Astrocyte (in vitro differentiated cells and primary cell): ENCODE measurements around the gene HEY2. TPM values are rescaled to one million over a fixed set of nuclear protein-coding genes. Genes with fewer than 3 reads are reported as not detected.
"Not testable (repeated sequence)": the region's sequence is repeated elsewhere in the genome, so short reads cannot be mapped to it uniquely, and the experiment has no call there.

Experiments used
- DNase-seq: peaks from one replicate; pipeline ENCODE4 v3.0.0-alpha.2; 2010; ENCODE audit warnings: low read depth
- FAIRE-seq: peaks from 2 replicates; lab custom pipeline; 2011; peaks lifted over from hg19 to GRCh38; lab: Jason Lieb, UNC
- H2AFZ ChIP-seq: 2 replicates; pipeline ENCODE4 v1.6.0; 2012; ENCODE audit warnings: low read depth, low read length, inconsistent platforms
- H3K27ac ChIP-seq: 2 replicates; pipeline ENCODE4 v1.5.1; 2011; ENCODE audit warnings: low read depth, low read length, inconsistent platforms
- H3K27me3 ChIP-seq: 2 replicates; pipeline ENCODE4 v1.6.0; 2011; ENCODE audit warnings: low read length, inconsistent platforms; ENCODE audit not compliant: insufficient read depth
- H3K36me3 ChIP-seq: 2 replicates; pipeline ENCODE4 v1.5.1; 2011; ENCODE audit warnings: low read length, inconsistent platforms; ENCODE audit not compliant: insufficient read depth
- H3K4me1 ChIP-seq: 2 replicates; pipeline ENCODE4 v1.5.1; 2011; ENCODE audit warnings: low read length, inconsistent platforms; ENCODE audit not compliant: insufficient read depth
- H3K4me2 ChIP-seq: 2 replicates; pipeline ENCODE4 v1.6.0; 2012; ENCODE audit warnings: low read length, inconsistent platforms
- H3K4me3 ChIP-seq: 2 replicates; pipeline ENCODE4 v1.5.1; 2011; ENCODE audit warnings: low read depth, mild to moderate bottlenecking, low read length, inconsistent platforms; ENCODE audit not compliant: insufficient read depth
- H3K79me2 ChIP-seq: 2 replicates; pipeline ENCODE4 v1.6.0; 2012; ENCODE audit warnings: mild to moderate bottlenecking, low read length, inconsistent platforms; ENCODE audit not compliant: insufficient read depth
- H3K9ac ChIP-seq: 2 replicates; pipeline ENCODE4 v1.6.0; 2012; ENCODE audit warnings: mild to moderate bottlenecking, low read length, inconsistent platforms
- H3K9me3 ChIP-seq: 2 replicates; pipeline ENCODE4 v1.5.1; 2012; ENCODE audit warnings: low read depth, mild to moderate bottlenecking, low read length, inconsistent platforms; ENCODE audit not compliant: insufficient read depth
- H4K20me1 ChIP-seq: 2 replicates; pipeline ENCODE4 v1.6.0; 2012; ENCODE audit warnings: low read length, inconsistent platforms; ENCODE audit not compliant: insufficient read depth
- H3K27ac Mint-ChIP-seq: one replicate; pipeline ENCODE4 v1.8.0; 2021; ENCODE audit warnings: mild to moderate bottlenecking, mixed read lengths; ENCODE audit not compliant: unreplicated experiment
- H3K27me3 Mint-ChIP-seq: one replicate; pipeline ENCODE4 v1.8.0; 2021; ENCODE audit warnings: low read depth, mixed read lengths; ENCODE audit not compliant: unreplicated experiment
- H3K36me3 Mint-ChIP-seq: one replicate; pipeline ENCODE4 v1.8.0; 2021; ENCODE audit warnings: low read depth, mixed read lengths; ENCODE audit not compliant: unreplicated experiment
- H3K4me1 Mint-ChIP-seq: one replicate; pipeline ENCODE4 v1.8.0; 2021; ENCODE audit warnings: low read depth, mixed read lengths; ENCODE audit not compliant: unreplicated experiment
- H3K4me3 Mint-ChIP-seq: one replicate; pipeline ENCODE4 v1.8.0; 2021; ENCODE audit warnings: mild to moderate bottlenecking, moderate library complexity, mixed read lengths; ENCODE audit not compliant: unreplicated experiment
- H3K9me3 Mint-ChIP-seq: one replicate; pipeline ENCODE4 v1.8.0; 2021; ENCODE audit warnings: mild to moderate bottlenecking, mixed read lengths; ENCODE audit not compliant: unreplicated experiment
- CTCF ChIP-seq: IDR thresholded peaks from 2 replicates; pipeline ENCODE4 v1.5.1; 2011; ENCODE audit warnings: low read depth, mild to moderate bottlenecking, inconsistent platforms, low read length, moderate library complexity; ENCODE audit not compliant: insufficient read depth
- EZH2 ChIP-seq: IDR thresholded peaks from 2 replicates; pipeline ENCODE4 v1.6.1; 2012; ENCODE audit warnings: mild to moderate bottlenecking, low read length, inconsistent platforms; ENCODE audit not compliant: insufficient read depth
- total RNA-seq: library from RNA; stranded (reverse); gene quantifications from 2 replicates; pipeline ENCODE4 v1.2.1, GENCODE V29; 2021

The HEY2 gene
- total RNA-seq, 1 donor from 2014 or later = 1.0 TPM

- H3K79me2 ChIP-seq = peaks cover 14% of the 10 kb centered on the region
- H3K9me3 Mint-ChIP-seq = no peaks in the 10 kb centered on the region
- H3K27me3 ChIP-seq = no peaks in the 10 kb centered on the region
- TF ChIP-seq EZH2 (no peak), CTCF (no peak)
- no peaks in the 10 kb centered on the region for H3K36me3 ChIP-seq
- H3K27me3 Mint-ChIP-seq = no peaks in the 10 kb centered on the region
- H3K4me2 ChIP-seq = no peak overlapping the region
- H4K20me1 ChIP-seq = peaks cover 3% of the 10 kb centered on the region
- H2AFZ ChIP-seq = no peak overlapping the region
- no peak for FAIRE-seq
- no peak overlapping the region for H3K27ac ChIP-seq
- no peak for DNase-seq
- H3K4me3 ChIP-seq = no peak overlapping the region
- peaks cover 3% of the 10 kb centered on the region for H3K36me3 Mint-ChIP-seq
- no peak overlapping the region for H3K27ac Mint-ChIP-seq
- peaks cover 14% of the 10 kb centered on the region for H3K4me1 ChIP-seq
- H3K4me1 Mint-ChIP-seq = peaks cover 26% of the 10 kb centered on the region
- no peak overlapping the region for H3K4me3 Mint-ChIP-seq
- H3K9ac ChIP-seq = no peak overlapping the region
- no peaks in the 10 kb centered on the region for H3K9me3 ChIP-seq
These were observed 54.8 kb downstream of the HEY2 start for GRCh38 chr6:125804264-125804663.

GRCh38 chr6:125804866-125805425 lies 55.5 kb downstream of the HEY2 start:
- H3K79me2 ChIP-seq = peaks cover 17% of the 10 kb centered on the region
- H3K4me1 ChIP-seq = peaks cover 14% of the 10 kb centered on the region
- FAIRE-seq, H3K27ac Mint-ChIP-seq, H3K4me2 ChIP-seq, H3K4me3 ChIP-seq, H3K27me3 Mint-ChIP-seq, H3K27me3 ChIP-seq, H3K27ac ChIP-seq, H3K9me3 ChIP-seq, H3K4me3 Mint-ChIP-seq, H3K9ac ChIP-seq, H3K36me3 Mint-ChIP-seq, DNase-seq, H2AFZ ChIP-seq, H4K20me1 ChIP-seq, H3K36me3 ChIP-seq, H3K9me3 Mint-ChIP-seq: not testable (repeated sequence)
- peaks cover 22% of the 10 kb centered on the region for H3K4me1 Mint-ChIP-seq

GRCh38 chr6:125806813-125807212 lies 57.4 kb downstream of the HEY2 start:
- no peaks in the 10 kb centered on the region for H3K36me3 ChIP-seq
- H3K4me1 Mint-ChIP-seq = peaks cover 23% of the 10 kb centered on the region
- no peak overlapping the region for H3K4me3 ChIP-seq
- no peaks in the 10 kb centered on the region for H3K27me3 Mint-ChIP-seq
- H3K4me1 ChIP-seq = peaks cover 17% of the 10 kb centered on the region
- H3K36me3 Mint-ChIP-seq = peaks cover 3% of the 10 kb centered on the region
- DNase-seq (no peak), FAIRE-seq (no peak)
- no peak for TF ChIP-seq EZH2
- TF ChIP-seq CTCF = no peak
- peaks cover 20% of the 10 kb centered on the region for H3K79me2 ChIP-seq
- H3K9me3 Mint-ChIP-seq = no peaks in the 10 kb centered on the region
- H4K20me1 ChIP-seq = peaks cover 3% of the 10 kb centered on the region
- no peak overlapping the region for H3K27ac ChIP-seq
- no peaks in the 10 kb centered on the region for H3K27me3 ChIP-seq
- no peak overlapping the region for H3K9ac ChIP-seq
- H3K4me2 ChIP-seq = no peak overlapping the region
- H2AFZ ChIP-seq = no peak overlapping the region
- no peaks in the 10 kb centered on the region for H3K9me3 ChIP-seq
- no peak overlapping the region for H3K27ac Mint-ChIP-seq
- no peak overlapping the region for H3K4me3 Mint-ChIP-seq
